GM19328 (cell line): ENCODE data around the gene ARSG.

ENCODE experiments used
- ATAC-seq: cut with Tn5 transposase; IDR thresholded peaks from one replicate; pipeline ENCODE4 v1.9.1; 2021; ENCODE audit warnings: mild to moderate bottlenecking, moderate library complexity; ENCODE audit not compliant: unreplicated experiment

ARSG gene

DNA sequence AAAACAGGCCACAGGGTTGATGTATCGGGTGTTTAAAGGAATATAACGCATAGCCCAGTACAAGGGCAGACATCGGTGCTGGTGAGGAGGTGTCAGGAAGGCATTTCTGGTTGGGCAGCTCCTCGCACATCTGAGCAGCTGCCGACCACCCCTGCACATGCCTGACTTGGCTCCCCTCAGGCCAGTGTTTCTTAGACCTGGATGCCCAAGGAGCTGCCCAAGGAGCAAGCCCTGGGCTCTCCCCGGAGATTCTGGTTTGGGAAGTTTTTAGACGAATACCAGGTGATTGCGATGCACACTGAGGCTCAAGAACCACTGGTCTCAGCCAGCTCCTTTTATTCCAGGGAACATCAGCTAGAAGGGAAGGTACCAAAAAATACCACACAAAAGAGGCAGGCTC lies 154.4 kb downstream of the ARSG start:
- ATAC-seq = no peak

DNA sequence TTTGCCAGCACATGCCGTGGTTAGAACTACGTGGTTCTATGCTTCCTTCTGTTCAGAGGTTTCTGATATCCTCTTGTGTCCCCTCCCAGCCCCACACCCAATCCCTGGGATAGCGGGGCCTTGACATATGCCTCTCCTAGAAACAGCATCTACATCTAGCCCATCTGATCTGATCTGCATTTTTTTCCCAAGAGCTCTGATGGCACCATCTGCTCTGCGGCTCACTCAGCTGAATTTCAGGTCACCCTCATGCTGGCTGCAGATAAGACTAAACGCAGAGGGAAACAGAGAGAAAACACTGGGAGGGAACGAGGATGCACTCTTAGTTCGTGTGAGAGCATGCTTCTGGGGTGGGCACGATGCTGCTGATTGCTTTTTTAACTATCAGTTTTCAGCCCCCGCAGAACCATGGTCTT lies 155.3 kb downstream of the ARSG start:
- ATAC-seq = no peak

DNA sequence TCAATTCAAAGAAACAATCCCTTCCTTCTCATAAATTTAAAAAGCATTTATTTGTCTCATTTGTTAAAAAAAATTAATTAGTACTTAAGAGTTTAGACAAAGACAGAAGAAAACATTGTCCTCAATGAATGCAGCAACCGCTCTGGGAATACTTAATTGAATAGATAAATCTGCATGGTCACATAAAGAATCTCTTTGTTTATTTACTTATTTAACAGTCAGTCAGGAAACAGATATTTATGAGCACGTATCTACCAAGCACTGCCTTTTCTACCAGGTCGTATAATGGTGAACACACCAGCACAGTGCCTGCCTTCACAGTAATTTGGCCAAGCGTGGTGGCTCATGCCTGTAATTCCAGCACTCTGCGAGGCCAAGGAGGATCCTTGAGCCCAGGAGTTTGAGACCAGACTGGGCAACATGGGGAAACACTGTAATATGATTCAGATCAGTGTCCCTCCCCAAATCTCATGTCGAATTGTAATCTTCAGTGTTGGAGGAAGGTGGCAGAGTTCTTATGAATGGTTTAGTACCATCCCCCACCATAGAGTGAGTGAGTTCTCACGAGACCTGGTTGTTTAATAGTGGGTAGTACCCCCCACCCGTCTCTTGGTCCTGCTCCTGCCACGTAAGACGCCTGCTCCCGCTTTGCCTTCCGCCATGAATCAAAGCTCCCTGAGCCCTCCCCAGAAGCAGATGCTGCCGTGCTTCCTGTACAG lies 157.9 kb downstream of the ARSG start:
- ATAC-seq = no peak

DNA sequence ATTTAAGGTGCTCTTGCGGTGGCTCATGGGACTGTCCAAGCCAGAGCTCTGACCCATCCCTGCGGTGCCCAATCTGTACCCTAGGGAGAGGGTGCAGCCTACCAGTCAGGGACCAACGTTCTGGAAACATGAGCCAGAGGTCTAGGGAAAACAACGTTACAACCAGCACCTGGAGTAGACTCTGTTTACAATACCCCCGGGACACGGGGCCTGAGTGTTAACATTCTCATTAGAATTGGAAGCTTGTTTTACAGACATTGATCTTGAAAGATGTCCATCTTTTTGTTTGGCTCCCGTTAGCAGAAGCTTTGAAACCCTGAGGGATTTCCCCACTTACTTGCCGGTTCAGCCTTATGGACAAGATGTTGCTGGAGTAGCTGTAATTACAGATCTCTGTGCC lies 159.1 kb downstream of the ARSG start:
- ATAC-seq = no peak

DNA sequence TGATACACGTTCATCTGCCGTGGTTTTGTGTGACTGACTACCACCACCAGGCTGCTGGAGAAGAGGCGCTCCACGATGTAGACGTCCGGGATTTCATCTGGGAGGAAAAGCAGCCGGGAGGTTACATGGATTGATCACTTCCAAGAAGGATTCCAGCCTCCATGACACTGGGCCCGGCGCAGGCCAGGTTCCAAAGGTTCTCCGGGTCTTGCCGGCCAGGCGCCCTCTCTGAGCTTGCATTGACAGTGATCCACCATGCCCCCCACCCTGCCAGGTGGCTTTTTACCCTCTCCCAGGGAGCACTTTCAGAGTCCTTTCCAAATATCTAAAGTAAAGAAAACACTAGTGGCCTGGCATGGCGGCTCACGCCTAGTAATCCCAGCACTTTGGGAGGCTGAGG lies 159.5 kb downstream of the ARSG start:
- ATAC-seq = no peak

DNA sequence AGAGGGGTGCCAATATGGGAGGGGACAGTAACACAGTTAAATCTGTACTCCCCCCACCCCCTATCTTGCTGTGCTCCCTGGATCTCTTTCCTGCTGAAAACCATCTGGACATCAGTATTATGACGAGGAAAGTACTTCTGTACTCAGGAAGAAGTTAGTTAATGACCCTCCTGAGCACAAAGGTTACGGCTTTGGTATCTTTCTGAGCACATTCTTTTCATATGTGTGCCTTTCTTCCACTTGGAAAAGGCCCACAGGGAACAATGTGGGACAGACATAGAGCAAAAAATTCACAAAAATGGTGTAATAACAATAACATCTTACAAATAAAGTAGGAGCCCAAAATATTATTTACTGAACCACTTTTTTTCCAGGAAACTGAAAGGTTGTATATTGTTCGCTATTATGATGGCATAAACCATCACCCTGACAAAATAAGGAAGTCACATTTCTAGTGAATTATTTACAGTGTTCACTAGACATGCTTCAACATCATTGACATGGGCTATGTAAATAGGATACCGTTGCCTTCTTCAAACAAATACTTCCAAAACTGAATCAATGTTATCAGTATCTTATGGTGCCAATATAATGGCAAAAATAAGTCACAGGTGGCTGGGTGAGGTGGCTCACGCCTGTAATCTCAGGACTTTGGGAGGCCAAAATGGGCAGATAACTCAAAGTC lies 160.5 kb downstream of the ARSG start:
- no peak for ATAC-seq

DNA sequence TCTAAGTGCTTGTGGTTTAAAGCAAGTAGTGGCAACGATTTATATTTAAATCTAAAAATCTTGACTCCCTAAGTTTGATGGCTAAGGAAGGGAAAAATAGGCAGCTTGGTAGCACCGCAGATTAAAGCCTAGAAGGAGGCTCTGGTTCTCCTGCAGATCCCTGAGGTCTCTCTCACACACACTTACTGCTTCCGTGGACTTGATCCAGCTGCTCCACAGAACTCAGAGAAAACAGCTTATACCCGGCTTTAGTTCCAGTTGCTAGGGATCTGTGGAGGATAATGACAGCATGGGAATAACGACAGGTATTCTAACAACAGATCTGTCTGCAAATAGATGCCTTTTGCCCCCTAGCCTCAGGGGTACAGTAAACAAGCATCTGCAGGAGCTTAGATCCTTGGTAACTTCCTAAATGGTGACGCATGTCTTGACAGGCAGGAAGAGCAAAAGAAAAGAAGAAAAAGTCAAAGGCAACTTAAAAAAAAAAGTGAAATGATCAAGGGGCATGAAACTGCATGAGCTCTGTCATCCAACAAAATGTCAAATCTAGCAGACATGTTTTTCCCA lies 161.5 kb downstream of the ARSG start:
- ATAC-seq = no peak

DNA sequence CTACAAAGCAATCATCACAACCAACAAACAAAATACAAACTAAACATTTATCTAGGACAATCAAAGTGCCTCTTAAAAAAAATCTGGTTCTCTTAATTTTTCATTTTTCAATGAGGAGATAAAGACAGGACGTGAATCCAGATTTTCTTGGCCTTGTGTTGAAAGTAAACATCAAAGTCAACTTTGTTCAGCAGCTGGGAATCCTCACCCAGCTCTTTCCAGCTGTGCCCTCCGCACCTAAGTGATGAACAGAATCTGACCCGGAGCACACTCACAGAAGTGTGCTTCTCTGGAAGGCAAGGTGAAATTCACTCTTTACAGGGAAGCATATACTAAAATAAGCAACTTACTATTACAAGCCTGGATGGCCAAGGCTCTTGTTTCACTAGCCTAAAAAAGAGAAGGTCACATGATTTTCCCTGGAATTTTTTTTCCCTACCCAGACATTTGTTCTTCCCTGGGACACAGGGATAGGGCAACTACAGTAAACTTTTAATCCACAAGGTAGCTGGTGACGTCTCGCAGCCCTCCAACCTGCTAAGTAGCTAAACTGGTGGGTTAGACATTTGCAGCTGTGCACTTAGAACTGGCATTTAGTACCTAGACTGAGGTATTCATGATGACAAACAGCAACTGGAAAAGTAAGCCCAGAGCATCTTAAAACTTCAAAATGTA lies 162.8 kb downstream of the ARSG start:
- ATAC-seq = no peak

DNA sequence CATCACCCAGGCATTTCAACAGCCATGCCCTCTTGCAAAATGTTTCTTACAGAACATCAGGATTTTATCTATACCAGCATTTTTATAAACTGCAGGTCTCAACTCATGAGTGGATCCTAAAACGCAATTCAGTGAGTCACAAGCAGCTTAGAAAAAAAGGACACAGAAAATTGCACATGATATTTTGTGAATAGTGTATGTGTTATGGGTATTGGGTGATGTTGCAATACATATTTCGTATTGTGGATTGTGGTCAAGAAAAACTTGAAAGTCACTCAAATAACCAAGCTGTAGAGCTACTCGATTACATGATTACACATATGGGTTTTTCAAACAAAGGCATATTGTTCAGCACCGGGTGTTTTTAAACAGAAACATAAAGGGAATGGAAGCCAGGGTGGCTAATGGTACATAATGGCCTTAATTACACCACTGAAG lies 164.6 kb downstream of the ARSG start:
- no peak for ATAC-seq

DNA sequence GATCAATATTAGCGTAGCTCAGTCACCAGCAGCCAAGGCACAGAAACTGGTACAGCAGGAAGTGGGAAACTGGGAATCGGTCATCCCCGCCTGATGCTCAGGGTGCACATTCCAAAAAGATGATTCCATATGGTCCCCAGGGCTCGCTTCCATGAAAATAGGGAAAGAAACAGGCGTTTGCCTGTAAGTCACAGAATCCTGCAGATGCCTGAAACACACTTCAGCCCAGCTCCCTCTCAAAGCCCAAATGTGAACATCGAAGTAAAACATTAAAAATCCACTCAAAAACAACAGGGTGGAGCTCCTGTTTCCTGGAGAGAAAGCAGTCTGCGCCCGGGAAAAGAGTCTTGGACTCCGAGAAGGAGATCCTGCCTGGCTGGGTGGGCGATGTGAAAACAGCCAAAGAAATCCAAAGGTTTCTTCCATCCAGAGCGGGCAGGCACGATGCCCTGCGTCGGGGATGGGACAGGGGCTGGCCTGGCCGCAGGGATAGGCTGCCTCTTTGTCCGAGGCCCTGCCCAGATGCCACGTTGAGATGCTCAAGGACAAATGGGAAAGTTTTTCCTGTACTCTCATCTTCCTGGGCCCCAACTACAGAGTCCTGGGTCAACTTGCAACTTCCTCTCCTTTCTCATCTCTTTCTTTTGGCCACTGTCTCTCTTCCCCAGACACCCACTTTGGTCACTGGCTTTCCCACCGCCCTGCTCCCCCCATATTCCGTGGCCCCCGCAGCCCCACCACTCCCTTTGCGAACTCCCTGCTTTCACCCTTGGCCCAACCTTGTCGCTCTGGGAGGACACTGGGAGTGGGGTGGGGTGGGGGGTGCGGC lies 165.3 kb downstream of the ARSG start:
- ATAC-seq = no peak

DNA sequence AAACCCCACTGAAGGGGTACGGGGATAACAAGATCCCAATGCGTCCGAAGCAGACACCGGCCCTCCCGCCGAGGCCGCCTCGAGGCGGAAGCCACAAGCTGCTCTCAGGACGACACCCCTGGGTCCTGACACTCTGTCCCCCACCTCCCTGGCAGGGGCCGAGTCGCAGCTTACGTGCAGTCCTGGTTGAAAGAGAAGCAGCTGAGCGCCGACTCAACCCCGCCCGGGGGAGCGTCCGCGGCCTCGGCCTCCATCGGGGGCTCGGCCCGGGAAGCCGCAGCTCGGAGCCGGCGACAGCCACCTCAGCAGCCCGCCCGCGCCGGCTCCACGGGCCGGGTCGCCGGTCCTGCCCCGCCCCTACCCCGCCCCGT lies 165.9 kb downstream of the ARSG start, which contains the start of gene WIPI1:
TSS of gene WIPI1 (minus strand) at position 329 of the 371 bp plus-strand sequence. CDS start at position 254, 75 bp downstream.
- ATAC-seq = peak; percentile 27

DNA sequence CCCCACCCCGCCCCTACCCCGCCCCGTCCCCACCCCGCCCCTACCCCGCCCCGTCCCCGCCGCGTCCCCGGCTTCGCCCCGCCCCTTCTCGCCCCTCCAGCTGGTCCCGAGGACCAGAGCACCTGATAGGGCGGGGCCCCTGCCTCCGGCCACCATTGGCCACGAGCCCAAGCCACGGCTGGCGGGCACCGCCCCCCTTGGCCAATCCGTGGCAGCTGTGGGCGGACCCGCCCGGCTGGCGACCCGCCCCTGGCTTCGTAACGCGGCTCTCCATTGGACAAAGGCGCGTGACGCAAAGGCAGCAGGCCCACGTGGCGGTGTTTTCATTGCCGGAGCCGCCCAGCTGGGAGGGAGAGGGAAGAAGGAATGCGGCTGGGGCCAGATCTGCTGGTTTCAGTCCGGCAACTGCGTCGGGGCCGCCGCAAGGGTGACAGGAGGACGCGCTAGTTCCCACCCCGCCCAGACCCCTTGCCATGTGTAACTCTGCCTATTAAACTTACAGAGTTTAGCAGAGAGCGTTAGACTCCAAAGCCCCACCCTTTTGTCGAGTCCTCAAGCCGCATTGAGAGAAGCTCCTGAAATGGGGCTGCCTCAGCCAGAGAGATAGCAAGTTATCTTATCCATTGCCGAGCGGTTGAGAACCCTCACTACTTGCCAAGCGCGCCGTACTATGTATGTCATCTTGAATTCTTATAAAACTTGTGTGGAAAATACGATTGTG lies 166.4 kb downstream of the ARSG start:
- ATAC-seq = peak; percentile 78

DNA sequence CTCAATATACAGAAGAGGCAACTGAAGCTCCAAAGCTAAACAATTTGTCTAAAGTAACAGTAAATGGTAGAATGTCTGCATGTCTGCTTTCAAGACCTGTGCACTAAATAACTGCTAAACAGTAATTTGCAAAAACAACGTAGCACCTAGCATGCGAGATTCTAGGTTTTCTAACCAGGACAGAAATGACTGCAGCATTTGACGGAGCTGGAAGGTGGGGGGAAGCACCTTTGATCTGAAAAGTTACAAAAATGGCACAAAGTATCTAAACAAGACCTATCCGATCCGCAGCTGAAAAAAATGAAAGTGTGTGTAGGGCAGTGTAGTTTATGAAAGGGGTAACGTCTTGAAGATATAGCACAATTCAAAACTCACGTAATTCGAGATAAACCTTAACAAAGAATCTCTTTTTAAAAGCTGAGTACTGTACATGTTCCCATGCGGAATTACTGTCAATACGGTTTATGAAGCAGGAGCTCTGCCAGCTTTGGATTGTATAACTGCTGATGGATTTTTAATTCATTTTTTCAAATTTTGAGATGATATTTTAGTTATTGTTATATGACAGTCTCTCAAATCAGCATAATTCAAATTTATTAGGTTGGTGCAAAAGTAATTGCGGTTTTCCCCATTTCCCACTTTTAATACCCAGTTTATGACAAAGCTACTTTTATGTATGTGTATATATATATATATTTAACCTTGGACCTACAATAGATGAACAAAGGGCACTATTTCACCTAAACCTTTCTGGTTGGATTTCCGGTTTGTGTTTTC lies 167.2 kb downstream of the ARSG start:
- ATAC-seq = no peak

DNA sequence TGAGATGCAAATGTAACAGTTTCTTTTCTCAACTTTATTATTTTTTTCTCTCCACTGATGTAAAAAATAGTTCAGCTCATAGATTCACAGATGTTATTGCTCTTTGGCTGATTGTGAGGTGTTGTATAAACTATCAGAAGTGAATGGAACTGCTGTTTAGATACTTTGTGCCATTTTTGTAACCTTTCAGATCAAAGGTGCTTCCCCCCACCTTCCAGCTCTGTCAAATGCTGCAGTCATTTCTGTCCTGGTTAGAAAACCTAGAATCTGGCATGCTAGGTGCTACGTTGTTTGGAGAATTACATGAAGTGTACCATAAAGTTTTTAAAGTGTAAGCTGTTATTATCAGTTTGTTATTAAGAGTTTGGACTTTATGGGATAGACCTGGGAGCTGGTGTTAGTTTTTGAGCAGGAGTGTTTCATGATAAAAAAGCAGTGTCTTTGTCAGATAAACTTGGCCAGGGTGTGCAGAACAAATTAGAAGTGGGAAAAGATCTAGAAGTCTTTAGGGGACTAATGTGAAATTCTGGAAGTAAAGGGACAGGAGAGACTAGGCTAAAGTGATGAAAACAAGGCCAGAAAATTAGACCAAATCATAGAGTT lies 167.8 kb downstream of the ARSG start:
- ATAC-seq = no peak

DNA sequence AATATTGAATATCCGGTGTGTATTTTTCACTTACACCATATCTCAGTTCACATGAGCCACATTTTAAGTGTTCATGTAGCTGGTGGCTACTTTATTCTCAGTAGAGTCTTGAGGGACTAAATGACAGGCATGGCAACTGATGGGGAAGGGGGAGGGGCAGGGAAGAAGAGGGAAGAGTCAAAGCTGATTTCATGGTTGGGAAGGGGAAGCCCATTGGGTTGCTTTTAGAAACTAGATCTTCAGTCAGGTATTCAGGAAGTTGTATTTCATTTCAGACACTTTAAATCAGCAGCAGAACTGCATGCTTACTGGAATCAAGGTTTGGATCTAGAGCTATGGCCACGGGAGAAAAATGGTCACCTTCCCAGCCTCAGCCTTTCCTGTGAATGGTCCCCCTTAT lies 168.9 kb downstream of the ARSG start:
- no peak for ATAC-seq

DNA sequence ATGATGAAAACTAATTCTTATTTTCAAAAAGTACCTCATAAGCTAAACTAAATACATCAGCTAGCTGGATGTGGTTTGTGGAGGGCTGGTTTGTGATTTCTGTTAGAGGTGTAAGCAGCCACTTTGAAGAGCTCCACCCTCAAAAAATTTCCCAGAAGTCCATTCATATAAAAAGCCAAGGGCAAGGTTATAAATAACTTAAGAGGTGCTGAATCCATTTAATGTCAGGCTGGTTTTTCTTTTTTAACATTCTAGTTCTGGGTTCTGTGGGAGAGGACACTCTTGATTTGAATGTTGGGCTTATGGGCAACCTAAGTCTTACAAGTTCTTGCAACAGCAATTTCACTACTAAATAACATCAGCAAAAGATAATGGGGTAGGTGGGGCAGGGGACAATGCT lies 169.4 kb downstream of the ARSG start:
- no peak for ATAC-seq

DNA sequence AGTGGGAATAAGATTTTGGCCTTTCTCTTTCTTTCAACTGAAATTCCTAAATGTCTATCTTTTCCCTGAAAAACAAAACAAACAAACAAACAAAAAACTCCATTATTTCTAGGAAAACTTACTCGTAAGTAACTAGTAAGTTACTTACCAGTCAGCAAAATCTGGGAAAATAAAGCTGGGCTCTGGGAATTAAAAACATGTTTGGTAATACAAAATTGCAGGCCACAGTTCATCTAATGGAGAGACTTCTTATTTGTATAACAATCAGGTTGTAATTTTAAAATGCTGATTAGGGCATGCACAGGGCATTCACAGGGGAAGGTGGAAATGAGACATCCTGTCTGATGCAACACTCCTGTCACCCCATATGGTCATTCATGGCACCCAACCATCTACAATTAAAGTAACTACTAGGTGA lies 169.8 kb downstream of the ARSG start:
- ATAC-seq = no peak

DNA sequence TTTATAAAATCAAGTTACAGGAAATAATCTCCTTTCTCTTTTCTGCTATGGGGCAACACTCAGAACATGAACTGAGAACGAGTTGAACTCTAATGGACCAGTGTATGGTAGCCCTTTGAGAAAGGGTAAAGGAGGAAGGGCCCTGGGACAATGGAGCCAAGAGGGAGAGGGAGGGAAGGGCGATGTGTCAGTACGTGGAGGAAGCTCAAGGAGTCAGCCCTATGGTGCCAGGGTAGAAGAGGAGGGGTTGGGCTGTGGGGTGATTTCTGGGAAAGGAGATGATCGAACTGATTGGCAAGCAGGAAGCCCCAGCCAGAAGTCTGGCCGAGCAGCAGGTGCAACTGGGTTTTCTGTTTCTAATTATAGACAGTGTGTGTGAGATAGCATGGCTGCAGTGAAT lies 170.3 kb downstream of the ARSG start:
- no peak for ATAC-seq
